ENCODE results near the gene UBR4.

DNA sequence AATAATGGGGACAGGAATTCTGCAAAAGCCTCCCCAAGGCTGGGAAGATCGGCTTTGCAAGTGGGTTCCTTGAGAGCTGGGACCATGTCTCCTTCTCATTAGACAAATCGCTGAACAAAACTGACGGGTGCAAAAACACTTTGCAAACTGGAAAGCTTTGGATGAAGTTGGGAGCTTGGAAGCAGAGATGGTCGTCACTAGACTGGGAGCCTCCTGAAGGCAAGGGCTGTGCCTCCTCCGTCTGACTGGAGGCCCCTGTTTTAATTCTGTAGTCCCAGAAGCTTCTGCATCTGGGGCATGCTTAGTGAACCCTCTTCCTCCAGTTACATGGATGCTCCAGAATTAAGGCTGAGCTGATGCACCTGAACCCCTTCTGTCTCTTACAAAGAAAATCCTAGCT lies 171.3 kb downstream of the UBR4 start:
- TF ChIP-seq POLR2A (IDR thresholded peaks at IDR 0.05; ENCODE audit: low read depth, low read length) = no peak
- no peak for TF ChIP-seq POLR2AphosphoS5 (IDR thresholded peaks at IDR 0.05; ENCODE audit: low read depth, low read length)
- TF ChIP-seq TAF1 (IDR thresholded peaks at IDR 0.05; ENCODE audit: borderline replicate concordance, low read depth, low read length) = no peak
